Panc1 (cell line): ENCODE results near the gene CACNA1I. TPM values are rescaled to one million over a fixed set of nuclear protein-coding genes. Genes with fewer than 3 reads are reported as not detected.

ENCODE experiments used
- ATAC-seq: fragments of 200-7000 bp; cut with Tn5 transposase; 2 replicates; pipeline ENCODE4 v1.9.1; 2020; ENCODE audit warnings: mild to moderate bottlenecking, moderate library complexity
- BruUV-seq: library from RNA; stranded (reverse); fragments of 400-500 nt; replicated peaks from 2 replicates; lab custom pipeline; 2021; lab: Mats Ljungman, UMichigan
- CTCF ChIA-PET: fragments of 300-600 bp; sonication (Branson Sonifier 250); formaldehyde crosslinking; loops from one replicate; lab custom pipeline; 2022; ENCODE audit warnings: antibody characterized with exemption; lab: Charles Lee
- POLR2A ChIA-PET: fragments of 300-600 bp; sonication (Branson Sonifier 250); formaldehyde crosslinking; loops from one replicate; lab custom pipeline; 2022; ENCODE audit warnings: antibody characterized with exemption; lab: Charles Lee
- DNase-seq: peaks from one replicate; pipeline ENCODE4 v3.0.0-alpha.2; 2010; ENCODE audit warnings: low read depth, low spot score
- H3K27ac ChIP-seq: 2 replicates; pipeline ENCODE4 v1.5.1; 2011; ENCODE audit warnings: mild to moderate bottlenecking, low read length, inconsistent platforms
- H3K27me3 ChIP-seq: fragments of 200-500 bp; sonication (Bioruptor generic); 2 replicates; pipeline ENCODE4 v1.6.0; 2014; ENCODE audit warnings: low read length, inconsistent platforms; ENCODE audit not compliant: control insufficient read depth, insufficient read depth
- H3K36me3 ChIP-seq: fragments of 200-500 bp; sonication (Bioruptor generic); 2 replicates; pipeline ENCODE4 v1.5.1; 2014; ENCODE audit warnings: inconsistent platforms, mild to moderate bottlenecking, low read length, moderate library complexity; ENCODE audit not compliant: control insufficient read depth, insufficient read depth
- H3K4me1 ChIP-seq: 2 replicates; pipeline ENCODE4 v1.5.1; 2011; ENCODE audit warnings: inconsistent platforms, mild to moderate bottlenecking, low read length, moderate library complexity; ENCODE audit not compliant: control insufficient read depth, insufficient read depth
- H3K4me3 ChIP-seq, 2 experiments: 2 replicates each; pipeline ENCODE4 v1.5.1; 2011 to 2012; ENCODE audit warnings: low read depth in 2 of 2, low read length in 2 of 2, mild to moderate bottlenecking in 2 of 2, inconsistent platforms in 1 of 2, moderate library complexity in 1 of 2
- H3K9me3 ChIP-seq: fragments of 200-500 bp; sonication (Bioruptor generic); 2 replicates; pipeline ENCODE4 v1.5.1; 2014; ENCODE audit warnings: low read depth, mild to moderate bottlenecking, inconsistent platforms, low read length, moderate library complexity; ENCODE audit not compliant: control insufficient read depth, insufficient read depth
- POLR2AphosphoS5 ChIP-seq: IDR thresholded peaks from 2 replicates; pipeline ENCODE4 v1.6.1; 2012; ENCODE audit warnings: mild to moderate bottlenecking, low read depth, low read length, moderate library complexity
- SIN3A ChIP-seq: IDR thresholded peaks from 2 replicates; pipeline ENCODE4 v1.6.1; 2012; ENCODE audit warnings: low read depth, mild to moderate bottlenecking, low read length, moderate library complexity, borderline replicate concordance; ENCODE audit not compliant: insufficient read depth
- TCF7L2 ChIP-seq: IDR thresholded peaks from 2 replicates; pipeline ENCODE4 v1.6.1; 2011; ENCODE audit warnings: mild to moderate bottlenecking, low read depth, low read length, inconsistent platforms
- in situ Hi-C: cut with HindIII; loops from 2 replicates; pipeline ENCODE4 v1.10.0; 2016; ENCODE audit warnings: low sequenced_read_pairs, low pct_unique_long_range_greater_than_20kb
- intact Hi-C: fragments of 100-400 bp; cut with micrococcal nuclease; formaldehyde crosslinking; loops from one replicate; pipeline ENCODE4 v1.10.0; 2022; ENCODE audit not compliant: unreplicated experiment
- total RNA-seq: library from RNA; stranded (reverse); gene quantifications from one replicate; pipeline ENCODE4 v1.2.1, GENCODE V29; 2021; ENCODE audit not compliant: unreplicated experiment
- TF ChIP-seq, protein P1 (sequence below), 2 experiments: IDR thresholded peaks; 2 replicates each; pipeline ENCODE4 v1.6.1; 2011 to 2012; ENCODE audit warnings: low read depth in 2 of 2, control low read depth in 1 of 2, low read length in 1 of 2, mild to moderate bottlenecking in 1 of 2, moderate library complexity in 1 of 2; ENCODE audit not compliant: insufficient read depth in 1 of 2
- TF ChIP-seq, protein P2 (sequence below): fragments of 450-650 bp; IDR thresholded peaks from 2 replicates; pipeline ENCODE4 v1.5.1; 2017; ENCODE audit warnings: mild to moderate bottlenecking

CACNA1I gene
- total RNA-seq, 1 experiment from 2014 or later, result 0.23 TPM

DNA sequence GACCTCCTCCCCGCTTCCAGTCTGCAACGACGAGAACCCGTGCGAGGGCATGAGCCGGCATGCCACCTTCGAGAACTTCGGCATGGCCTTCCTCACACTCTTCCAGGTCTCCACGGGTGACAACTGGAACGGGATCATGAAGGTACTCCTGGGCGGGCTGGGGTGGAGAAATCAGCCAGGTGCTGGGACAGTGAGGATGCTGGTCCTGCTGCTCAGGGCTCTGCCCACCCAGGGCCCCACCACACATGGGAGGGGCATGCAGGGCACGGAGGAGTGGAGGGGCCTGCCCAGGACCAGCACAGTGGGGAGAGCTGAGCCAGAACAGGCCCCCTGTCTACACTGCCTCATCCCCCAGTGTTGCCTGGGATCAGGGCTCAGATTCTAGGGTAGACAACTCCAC lies 107.4 kb downstream of the CACNA1I start:
- Histone ChIP-seq H3K9me3 (no peaks in the 10 kb centered on the region), H3K27me3 (no peaks in the 10 kb centered on the region), H3K4me1 (no peaks in the 10 kb centered on the region), H3K27ac (no peak overlapping the region), H3K4me3 (no peak overlapping the region), H3K36me3 (no peaks in the 10 kb centered on the region)
- DNase-seq, result no peak
- POLR2A ChIA-PET, result no interaction called here
- CTCF ChIA-PET, result no interaction called here
- intact Hi-C loops (no loop called here), in situ Hi-C loops (no loop called here)
- TF ChIP-seq SIN3A, result no peak
- TF ChIP-seq, protein P1, sequence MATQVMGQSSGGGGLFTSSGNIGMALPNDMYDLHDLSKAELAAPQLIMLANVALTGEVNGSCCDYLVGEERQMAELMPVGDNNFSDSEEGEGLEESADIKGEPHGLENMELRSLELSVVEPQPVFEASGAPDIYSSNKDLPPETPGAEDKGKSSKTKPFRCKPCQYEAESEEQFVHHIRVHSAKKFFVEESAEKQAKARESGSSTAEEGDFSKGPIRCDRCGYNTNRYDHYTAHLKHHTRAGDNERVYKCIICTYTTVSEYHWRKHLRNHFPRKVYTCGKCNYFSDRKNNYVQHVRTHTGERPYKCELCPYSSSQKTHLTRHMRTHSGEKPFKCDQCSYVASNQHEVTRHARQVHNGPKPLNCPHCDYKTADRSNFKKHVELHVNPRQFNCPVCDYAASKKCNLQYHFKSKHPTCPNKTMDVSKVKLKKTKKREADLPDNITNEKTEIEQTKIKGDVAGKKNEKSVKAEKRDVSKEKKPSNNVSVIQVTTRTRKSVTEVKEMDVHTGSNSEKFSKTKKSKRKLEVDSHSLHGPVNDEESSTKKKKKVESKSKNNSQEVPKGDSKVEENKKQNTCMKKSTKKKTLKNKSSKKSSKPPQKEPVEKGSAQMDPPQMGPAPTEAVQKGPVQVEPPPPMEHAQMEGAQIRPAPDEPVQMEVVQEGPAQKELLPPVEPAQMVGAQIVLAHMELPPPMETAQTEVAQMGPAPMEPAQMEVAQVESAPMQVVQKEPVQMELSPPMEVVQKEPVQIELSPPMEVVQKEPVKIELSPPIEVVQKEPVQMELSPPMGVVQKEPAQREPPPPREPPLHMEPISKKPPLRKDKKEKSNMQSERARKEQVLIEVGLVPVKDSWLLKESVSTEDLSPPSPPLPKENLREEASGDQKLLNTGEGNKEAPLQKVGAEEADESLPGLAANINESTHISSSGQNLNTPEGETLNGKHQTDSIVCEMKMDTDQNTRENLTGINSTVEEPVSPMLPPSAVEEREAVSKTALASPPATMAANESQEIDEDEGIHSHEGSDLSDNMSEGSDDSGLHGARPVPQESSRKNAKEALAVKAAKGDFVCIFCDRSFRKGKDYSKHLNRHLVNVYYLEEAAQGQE (IDR thresholded peaks at IDR 0.05; ENCODE audit: insufficient read depth in 1 of 2, low read depth in 2 of 2, low read length in 1 of 2), result no peak
- TF ChIP-seq, protein P2, sequence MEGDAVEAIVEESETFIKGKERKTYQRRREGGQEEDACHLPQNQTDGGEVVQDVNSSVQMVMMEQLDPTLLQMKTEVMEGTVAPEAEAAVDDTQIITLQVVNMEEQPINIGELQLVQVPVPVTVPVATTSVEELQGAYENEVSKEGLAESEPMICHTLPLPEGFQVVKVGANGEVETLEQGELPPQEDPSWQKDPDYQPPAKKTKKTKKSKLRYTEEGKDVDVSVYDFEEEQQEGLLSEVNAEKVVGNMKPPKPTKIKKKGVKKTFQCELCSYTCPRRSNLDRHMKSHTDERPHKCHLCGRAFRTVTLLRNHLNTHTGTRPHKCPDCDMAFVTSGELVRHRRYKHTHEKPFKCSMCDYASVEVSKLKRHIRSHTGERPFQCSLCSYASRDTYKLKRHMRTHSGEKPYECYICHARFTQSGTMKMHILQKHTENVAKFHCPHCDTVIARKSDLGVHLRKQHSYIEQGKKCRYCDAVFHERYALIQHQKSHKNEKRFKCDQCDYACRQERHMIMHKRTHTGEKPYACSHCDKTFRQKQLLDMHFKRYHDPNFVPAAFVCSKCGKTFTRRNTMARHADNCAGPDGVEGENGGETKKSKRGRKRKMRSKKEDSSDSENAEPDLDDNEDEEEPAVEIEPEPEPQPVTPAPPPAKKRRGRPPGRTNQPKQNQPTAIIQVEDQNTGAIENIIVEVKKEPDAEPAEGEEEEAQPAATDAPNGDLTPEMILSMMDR, result no peak
- TF ChIP-seq TCF7L2, result no peak
- no peak for TF ChIP-seq POLR2AphosphoS5
- ATAC-seq, result no peak
- no TSS peak for BruUV-seq

DNA sequence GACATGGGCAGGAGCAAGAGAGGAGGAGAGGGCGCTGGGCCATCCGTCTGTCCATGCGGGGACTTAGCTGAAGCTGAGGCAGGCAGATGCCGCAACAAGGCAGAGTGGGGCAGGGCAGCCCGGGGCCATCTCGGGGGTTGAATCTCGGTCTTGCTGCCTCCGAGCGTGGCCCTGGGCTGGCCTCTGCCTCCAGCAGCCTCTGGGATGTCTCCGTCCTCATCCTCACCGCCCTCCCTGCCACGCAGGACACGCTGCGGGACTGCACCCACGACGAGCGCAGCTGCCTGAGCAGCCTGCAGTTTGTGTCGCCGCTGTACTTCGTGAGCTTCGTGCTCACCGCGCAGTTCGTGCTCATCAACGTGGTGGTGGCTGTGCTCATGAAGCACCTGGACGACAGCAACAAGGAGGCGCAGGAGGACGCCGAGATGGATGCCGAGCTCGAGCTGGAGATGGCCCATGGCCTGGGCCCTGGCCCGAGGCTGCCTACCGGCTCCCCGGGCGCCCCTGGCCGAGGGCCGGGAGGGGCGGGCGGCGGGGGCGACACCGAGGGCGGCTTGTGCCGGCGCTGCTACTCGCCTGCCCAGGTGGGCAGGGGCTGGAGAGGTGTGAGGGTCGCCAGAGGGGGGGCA lies 108.4 kb downstream of the CACNA1I start:
- H3K4me1 ChIP-seq, result no peaks in the 10 kb centered on the region
- POLR2A ChIA-PET, result no interaction called here
- no peaks in the 10 kb centered on the region for H3K9me3 ChIP-seq
- H3K27ac ChIP-seq, result no peak overlapping the region
- DNase-seq (no peak), ATAC-seq (no peak)
- in situ Hi-C loops (no loop called here), intact Hi-C loops (no loop called here)
- no peaks in the 10 kb centered on the region for H3K36me3 ChIP-seq
- no TSS peak for BruUV-seq
- no peak overlapping the region for H3K4me3 ChIP-seq
- CTCF ChIA-PET, result no interaction called here
- no peak for TF ChIP-seq SIN3A
- TF ChIP-seq, protein P2, result no peak
- TF ChIP-seq TCF7L2, result no peak
- no peak for TF ChIP-seq POLR2AphosphoS5
- TF ChIP-seq, protein P1 (IDR thresholded peaks at IDR 0.05; ENCODE audit: insufficient read depth in 1 of 2, low read depth in 2 of 2, low read length in 1 of 2), result no peak
- no peaks in the 10 kb centered on the region for H3K27me3 ChIP-seq
